A549 treated with RU486 at 1 μM for 4 hours (cell line): ENCODE measurements around the gene SYNJ2. TPM values are rescaled to one million over a fixed set of nuclear protein-coding genes. Genes with fewer than 3 reads are reported as not detected.

ENCODE experiments used
- total RNA-seq: library from RNA; stranded (reverse); fragments of 200-300 nt; extraction: Qiagen RNA extraction; gene quantifications from 5 replicates; pipeline ENCODE4 v1.2.3, GENCODE V29; 2022; ENCODE audit warnings: low read depth

Gene SYNJ2, protein sequence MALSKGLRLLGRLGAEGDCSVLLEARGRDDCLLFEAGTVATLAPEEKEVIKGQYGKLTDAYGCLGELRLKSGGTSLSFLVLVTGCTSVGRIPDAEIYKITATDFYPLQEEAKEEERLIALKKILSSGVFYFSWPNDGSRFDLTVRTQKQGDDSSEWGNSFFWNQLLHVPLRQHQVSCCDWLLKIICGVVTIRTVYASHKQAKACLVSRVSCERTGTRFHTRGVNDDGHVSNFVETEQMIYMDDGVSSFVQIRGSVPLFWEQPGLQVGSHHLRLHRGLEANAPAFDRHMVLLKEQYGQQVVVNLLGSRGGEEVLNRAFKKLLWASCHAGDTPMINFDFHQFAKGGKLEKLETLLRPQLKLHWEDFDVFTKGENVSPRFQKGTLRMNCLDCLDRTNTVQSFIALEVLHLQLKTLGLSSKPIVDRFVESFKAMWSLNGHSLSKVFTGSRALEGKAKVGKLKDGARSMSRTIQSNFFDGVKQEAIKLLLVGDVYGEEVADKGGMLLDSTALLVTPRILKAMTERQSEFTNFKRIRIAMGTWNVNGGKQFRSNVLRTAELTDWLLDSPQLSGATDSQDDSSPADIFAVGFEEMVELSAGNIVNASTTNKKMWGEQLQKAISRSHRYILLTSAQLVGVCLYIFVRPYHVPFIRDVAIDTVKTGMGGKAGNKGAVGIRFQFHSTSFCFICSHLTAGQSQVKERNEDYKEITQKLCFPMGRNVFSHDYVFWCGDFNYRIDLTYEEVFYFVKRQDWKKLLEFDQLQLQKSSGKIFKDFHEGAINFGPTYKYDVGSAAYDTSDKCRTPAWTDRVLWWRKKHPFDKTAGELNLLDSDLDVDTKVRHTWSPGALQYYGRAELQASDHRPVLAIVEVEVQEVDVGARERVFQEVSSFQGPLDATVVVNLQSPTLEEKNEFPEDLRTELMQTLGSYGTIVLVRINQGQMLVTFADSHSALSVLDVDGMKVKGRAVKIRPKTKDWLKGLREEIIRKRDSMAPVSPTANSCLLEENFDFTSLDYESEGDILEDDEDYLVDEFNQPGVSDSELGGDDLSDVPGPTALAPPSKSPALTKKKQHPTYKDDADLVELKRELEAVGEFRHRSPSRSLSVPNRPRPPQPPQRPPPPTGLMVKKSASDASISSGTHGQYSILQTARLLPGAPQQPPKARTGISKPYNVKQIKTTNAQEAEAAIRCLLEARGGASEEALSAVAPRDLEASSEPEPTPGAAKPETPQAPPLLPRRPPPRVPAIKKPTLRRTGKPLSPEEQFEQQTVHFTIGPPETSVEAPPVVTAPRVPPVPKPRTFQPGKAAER (N-terminal part only)
- total RNA-seq = 51.8 to 64.8 TPM (median 63.7 TPM) in 5 replicates

DNA sequence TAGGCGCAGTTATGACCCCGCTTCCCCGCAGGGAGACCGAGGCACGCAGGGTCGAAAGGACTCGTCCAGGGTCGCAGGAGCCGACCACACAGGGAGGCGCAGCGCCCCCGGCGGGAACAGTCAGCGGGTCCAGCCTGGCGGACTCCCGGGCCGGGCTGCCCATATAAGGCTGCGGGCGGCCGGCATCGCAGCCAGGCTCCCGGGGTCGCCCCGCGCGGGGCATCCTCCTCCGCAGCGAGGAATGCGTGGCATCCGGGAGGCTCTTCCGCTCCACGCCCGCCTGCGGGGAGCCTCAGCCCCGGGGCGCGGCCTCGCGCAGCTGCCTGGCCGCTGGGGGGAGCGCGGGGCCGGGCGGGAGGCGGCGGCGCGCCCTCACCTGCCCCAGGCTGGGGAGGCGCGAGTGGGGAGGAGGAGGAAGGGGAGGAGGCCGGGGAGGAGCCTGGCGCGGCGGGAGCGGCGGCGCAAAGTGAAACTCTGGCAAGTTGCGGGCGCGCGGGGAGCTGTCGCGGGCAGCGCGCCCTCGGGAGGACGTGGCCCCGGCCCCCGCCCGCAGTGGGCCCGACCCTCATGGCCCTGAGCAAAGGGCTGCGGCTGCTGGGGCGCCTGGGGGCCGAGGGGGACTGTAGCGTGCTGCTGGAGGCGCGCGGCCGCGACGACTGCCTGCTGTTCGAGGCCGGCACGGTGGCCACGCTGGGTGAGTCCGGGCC lies at the start of gene SYNJ2:
TSS of gene SYNJ2 (plus strand) at position 469 of the 707 bp plus-strand sequence. CDS start at position 568, 99 bp downstream.

Other genes with a start within 250 kb of the SYNJ2 start
- gene SNX9, start 158.6 kb upstream of the SYNJ2 start, total RNA-seq = 24.9 to 29.1 TPM (median 28.9 TPM) in 5 replicates
- 2.7 to 4.0 TPM (median 3.2 TPM) in 5 replicates for gene SERAC1, start 186.4 kb downstream of the SYNJ2 start, total RNA-seq
- 9.4 to 18.1 TPM (median 15.8 TPM) in 5 replicates for gene GTF2H5, start 186.5 kb downstream of the SYNJ2 start, total RNA-seq